HG03139 (cell line): ENCODE results near the gene PRSS21.

Experiments
- ATAC-seq: cut with Tn5 transposase; IDR thresholded peaks from one replicate; pipeline ENCODE4 v1.9.1; 2021; ENCODE audit not compliant: unreplicated experiment

The PRSS21 gene

GRCh38 chr16:2779978-2780898 is 36.8 kb upstream of the PRSS21 start:
- ATAC-seq: no peak

- ATAC-seq: no peak
Measured at GRCh38 chr16:2782583-2783351, 34.3 kb upstream of the PRSS21 start.

GRCh38 chr16:2783581-2784357 is 33.3 kb upstream of the PRSS21 start:
- ATAC-seq: no peak

GRCh38 chr16:2784358-2785100 is 32.5 kb upstream of the PRSS21 start:
- no peak for ATAC-seq

GRCh38 chr16:2785101-2785991 is 31.7 kb upstream of the PRSS21 start:
- no peak for ATAC-seq

- ATAC-seq: no peak
Measured at GRCh38 chr16:2786061-2786825, 30.8 kb upstream of the PRSS21 start.

GRCh38 chr16:2786826-2787151 is 30.2 kb upstream of the PRSS21 start:
- no peak for ATAC-seq

- no peak for ATAC-seq
Measured at GRCh38 chr16:2787406-2787805, 29.6 kb upstream of the PRSS21 start, which contains the start of gene PRSS33. Gene PRSS33, minus strand, starts transcription at chr16:2787560. Its CDS starts 1,013 bp downstream, at chr16:2786547.

- no peak for ATAC-seq
Measured at GRCh38 chr16:2787961-2788360, 29.1 kb upstream of the PRSS21 start.

- no peak for ATAC-seq
Measured at GRCh38 chr16:2790631-2791030, 26.4 kb upstream of the PRSS21 start.

GRCh38 chr16:2791174-2791573 is 25.9 kb upstream of the PRSS21 start:
- no peak for ATAC-seq

- ATAC-seq: no peak
Measured at GRCh38 chr16:2792940-2793339, 24.1 kb upstream of the PRSS21 start.

- no peak for ATAC-seq
Measured at GRCh38 chr16:2795395-2796143, 21.5 kb upstream of the PRSS21 start.

GRCh38 chr16:2798723-2799204 is 18.3 kb upstream of the PRSS21 start:
- no peak for ATAC-seq

- no peak for ATAC-seq
Measured at GRCh38 chr16:2799205-2799858, 17.7 kb upstream of the PRSS21 start.

GRCh38 chr16:2799859-2800226 is 17.2 kb upstream of the PRSS21 start:
- no peak for ATAC-seq

GRCh38 chr16:2803545-2804195 is 13.4 kb upstream of the PRSS21 start:
- no peak for ATAC-seq
